GM18951 (cell line): ENCODE results near the gene FAM120A.

ENCODE experiments used
- POLR2A ChIP-seq: IDR thresholded peaks from 4 replicates; pipeline ENCODE4 v1.6.1; 2011; ENCODE audit warnings: mild to moderate bottlenecking; ENCODE audit not compliant: insufficient read length, insufficient read depth; ENCODE audit errors: extremely low read depth
- in situ Hi-C: fragments of 300-500 bp; cut with MboI; formaldehyde crosslinking; loops from one replicate; pipeline ENCODE4 v1.12.0; 2022; ENCODE audit warnings: low sequenced_read_pairs, mixed read lengths, inconsistent platforms; ENCODE audit not compliant: unreplicated experiment

Gene FAM120A

GRCh38 chr9:93456504-93456903 lies 5.0 kb downstream of the FAM120A start:
- in situ Hi-C loops = no loop called here
- TF ChIP-seq POLR2A = no peak

GRCh38 chr9:93457006-93457405 lies 5.5 kb downstream of the FAM120A start:
- no peak for TF ChIP-seq POLR2A
- in situ Hi-C loops = no loop called here

- no peak for TF ChIP-seq POLR2A
- in situ Hi-C loops = no loop called here
Observed at GRCh38 chr9:93458712-93459111, 7.2 kb downstream of the FAM120A start.

- TF ChIP-seq POLR2A = no peak
- in situ Hi-C loops = no loop called here
Observed at GRCh38 chr9:93459432-93459847, 8.0 kb downstream of the FAM120A start.

- no peak for TF ChIP-seq POLR2A
- in situ Hi-C loops = no loop called here
Observed at GRCh38 chr9:93460689-93461413, 9.4 kb downstream of the FAM120A start.

- in situ Hi-C loops = no loop called here
Observed at GRCh38 chr9:93461414-93461743, 9.9 kb downstream of the FAM120A start.

GRCh38 chr9:93461821-93462220 lies 10.3 kb downstream of the FAM120A start:
- in situ Hi-C loops = no loop called here
- no peak for TF ChIP-seq POLR2A

More at GRCh38 chr9:93461414-93461743, 9.9 kb downstream of the FAM120A start:
- TF ChIP-seq POLR2A = no peak

GRCh38 chr9:93463638-93464248 lies 12.3 kb downstream of the FAM120A start:
- in situ Hi-C loops = no loop called here
- no peak for TF ChIP-seq POLR2A

- no peak for TF ChIP-seq POLR2A
- in situ Hi-C loops = no loop called here
Observed at GRCh38 chr9:93464395-93464794, 12.9 kb downstream of the FAM120A start.

GRCh38 chr9:93464876-93465275 lies 13.4 kb downstream of the FAM120A start:
- TF ChIP-seq POLR2A = no peak
- in situ Hi-C loops = no loop called here

- in situ Hi-C loops = no loop called here
- no peak for TF ChIP-seq POLR2A
Observed at GRCh38 chr9:93465855-93466254, 14.4 kb downstream of the FAM120A start.

- in situ Hi-C loops = no loop called here
- TF ChIP-seq POLR2A = no peak
Observed at GRCh38 chr9:93466416-93467061, 15.1 kb downstream of the FAM120A start.

- no peak for TF ChIP-seq POLR2A
- in situ Hi-C loops = no loop called here
Observed at GRCh38 chr9:93467062-93467416, 15.6 kb downstream of the FAM120A start.

- no peak for TF ChIP-seq POLR2A
- in situ Hi-C loops = no loop called here
Observed at GRCh38 chr9:93467462-93467861, 16.0 kb downstream of the FAM120A start.

GRCh38 chr9:93468763-93469456 lies 17.4 kb downstream of the FAM120A start:
- in situ Hi-C loops = no loop called here
- no peak for TF ChIP-seq POLR2A
